HG02943 (cell line): ENCODE measurements around the gene ZNF770.
"Not testable (repeated sequence)": the region's sequence is repeated elsewhere in the genome, so short reads cannot be mapped to it uniquely, and the experiment has no call there.

Source experiments
- ATAC-seq: cut with Tn5 transposase; IDR thresholded peaks from one replicate; pipeline ENCODE4 v1.9.1; 2021; ENCODE audit warnings: mild to moderate bottlenecking, low read depth, moderate library complexity; ENCODE audit not compliant: unreplicated experiment

ZNF770 gene

DNA sequence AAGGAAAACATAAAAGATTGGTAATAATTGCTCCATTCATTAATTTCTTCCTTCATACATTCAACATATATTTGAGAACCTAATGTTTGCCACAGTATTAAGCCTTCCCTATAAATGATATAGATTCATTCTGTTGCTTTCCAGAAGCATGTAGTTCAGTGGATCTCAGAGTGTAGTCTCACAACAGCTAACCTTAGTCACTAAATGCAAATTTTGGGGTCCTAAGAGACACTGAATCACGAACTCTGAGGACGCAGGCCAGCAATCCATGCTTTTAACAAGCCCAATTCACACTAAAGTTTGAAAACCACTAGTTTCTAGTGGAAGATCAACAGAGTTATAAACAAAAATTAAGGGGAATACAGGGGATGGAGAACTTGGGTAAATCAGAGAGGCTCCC is 11.3 kb downstream of the ZNF770 start:
- no peak for ATAC-seq

DNA sequence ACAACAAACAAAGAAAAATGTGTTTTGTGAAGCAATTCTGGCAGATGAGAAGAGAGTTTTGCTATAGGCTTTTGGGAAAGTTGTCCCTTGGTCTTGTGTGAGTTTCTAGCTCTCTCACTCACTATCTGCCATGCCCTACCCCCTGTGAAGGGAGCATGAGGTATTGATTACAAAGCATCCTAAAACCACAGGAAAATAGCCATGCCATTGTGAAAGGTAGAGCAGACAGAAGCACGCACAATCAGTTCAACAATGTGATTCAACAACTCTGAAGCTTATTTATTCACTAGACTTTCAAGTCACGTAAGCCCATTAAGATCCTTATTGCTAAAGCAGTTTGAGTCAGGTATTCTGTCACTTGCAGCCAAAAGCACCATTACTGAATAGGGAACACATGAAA is 12.0 kb downstream of the ZNF770 start:
- no peak for ATAC-seq

DNA sequence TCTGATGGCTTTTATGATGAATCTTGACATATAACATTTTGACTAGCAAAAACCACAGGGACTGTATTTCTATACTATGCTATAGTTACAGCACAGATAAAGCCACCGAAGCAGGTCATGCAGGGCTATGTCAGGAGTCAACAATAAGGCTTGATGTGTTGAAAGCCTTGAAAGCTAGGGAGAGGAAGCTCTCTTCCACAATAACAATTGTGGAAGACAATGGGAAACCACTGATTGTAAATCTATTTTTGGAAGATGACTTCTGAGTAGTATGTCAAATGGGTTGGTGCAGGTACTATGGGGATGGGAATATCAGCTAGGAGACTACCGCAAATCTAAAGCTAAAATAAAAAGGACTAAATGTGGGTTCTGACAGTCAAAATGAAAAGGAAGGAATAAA is 14.6 kb downstream of the ZNF770 start:
- no peak for ATAC-seq

DNA sequence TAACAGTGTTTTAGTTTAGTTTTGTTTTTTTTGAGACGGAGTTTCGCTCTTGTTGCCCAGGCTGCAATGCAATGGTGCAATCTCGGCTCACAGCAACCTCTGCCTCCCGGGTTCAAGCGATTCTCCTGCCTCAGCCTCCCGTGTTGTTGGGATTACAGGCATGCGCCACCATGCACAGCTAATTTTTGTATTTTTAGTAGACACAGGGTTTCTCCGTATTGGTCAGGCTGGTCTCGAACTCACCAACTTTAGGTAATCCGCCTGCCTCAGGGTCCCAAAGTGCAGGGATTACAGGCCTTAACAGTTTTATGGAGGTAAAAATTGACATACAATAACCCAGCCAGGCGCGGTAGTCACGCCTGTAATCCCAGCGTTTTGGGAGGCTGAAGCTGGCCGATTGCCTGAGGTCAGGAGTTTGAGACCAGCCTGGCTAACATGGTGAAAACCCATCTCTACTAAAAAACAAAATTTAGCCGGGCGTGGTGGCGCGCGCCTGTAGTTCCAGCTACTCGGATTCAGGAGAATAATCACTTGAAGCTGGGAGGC is 17.9 kb downstream of the ZNF770 start:
- peak; percentile 7 for ATAC-seq

DNA sequence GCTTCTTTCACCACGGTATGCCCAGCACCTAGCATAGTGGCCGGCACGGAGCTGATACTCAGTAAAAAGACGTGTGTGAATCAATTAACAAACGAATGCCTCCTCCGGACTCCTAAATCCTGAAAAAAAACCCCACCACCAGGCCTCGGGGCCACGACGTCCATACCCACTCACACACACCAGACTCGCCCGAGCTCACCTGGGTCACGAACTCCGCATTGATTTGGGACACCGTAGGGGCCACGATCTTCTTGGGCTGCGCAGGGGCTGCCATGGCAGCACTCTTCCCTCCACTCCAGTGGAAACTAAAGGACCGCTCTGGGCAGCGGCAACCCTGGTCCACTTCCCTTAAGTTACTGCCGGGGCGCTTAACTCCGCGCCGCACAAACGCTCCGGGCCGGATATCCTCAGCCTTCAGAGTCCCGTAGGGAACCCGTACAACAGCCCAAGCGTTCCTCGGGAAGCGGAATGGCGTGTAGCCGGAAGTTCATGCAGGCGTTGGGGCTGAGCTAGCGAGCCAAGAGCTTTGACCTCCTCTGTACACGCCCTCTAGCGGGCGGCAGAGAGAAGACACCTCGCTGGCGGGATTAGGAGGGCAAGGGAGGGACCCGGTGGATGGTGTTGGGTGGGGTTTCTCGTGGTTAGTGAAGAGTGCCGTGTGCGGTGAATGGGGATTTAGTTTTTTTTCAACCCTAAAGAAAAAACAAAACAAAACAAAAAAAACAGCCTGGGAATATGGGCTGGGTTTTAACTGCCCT is 18.6 kb downstream of the ZNF770 start, which contains the start of gene AQR:
Gene AQR, minus strand, starts transcription at position 403 of the 758 bp plus-strand sequence. Its CDS starts 129 bp downstream, at position 274.
- peak; percentile 97 for ATAC-seq

DNA sequence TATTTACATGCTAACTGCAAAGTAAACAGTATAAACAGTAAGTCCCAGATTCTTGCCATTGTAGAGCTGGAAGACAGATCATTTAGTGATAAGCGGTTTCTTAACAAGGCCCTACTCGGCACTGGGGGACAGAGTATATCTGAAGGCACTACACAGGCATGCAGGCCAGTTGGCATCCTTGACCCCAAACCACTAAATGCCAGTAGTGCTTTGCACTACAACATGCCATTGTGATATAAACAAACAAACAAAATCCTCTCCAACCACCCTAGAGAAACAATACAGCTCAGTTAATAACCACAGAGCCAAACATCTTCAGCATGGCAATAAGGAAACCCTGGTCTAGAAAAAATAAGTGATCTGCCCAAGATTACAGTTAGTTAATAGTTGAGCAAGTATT is 23.8 kb downstream of the ZNF770 start:
- ATAC-seq: no peak

DNA sequence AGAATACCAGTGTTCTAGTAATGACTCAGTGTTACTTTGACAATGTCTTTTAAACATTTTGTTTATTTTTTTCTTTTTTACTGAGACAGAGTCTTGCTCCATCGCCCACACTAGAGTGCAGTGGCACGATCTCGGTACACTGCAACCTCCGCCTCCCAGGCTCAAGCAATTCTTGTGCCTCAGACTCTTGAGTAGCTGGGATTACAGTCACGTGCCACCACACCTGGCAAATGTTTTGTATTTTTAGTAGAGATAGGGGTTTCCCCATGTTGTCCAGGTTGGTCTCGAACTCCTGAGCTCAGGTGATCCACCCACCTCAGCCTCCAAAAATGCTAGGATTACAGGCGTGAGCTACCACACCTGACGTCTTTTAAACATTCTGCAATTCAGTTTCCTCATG is 34.2 kb downstream of the ZNF770 start:
- ATAC-seq: no peak

DNA sequence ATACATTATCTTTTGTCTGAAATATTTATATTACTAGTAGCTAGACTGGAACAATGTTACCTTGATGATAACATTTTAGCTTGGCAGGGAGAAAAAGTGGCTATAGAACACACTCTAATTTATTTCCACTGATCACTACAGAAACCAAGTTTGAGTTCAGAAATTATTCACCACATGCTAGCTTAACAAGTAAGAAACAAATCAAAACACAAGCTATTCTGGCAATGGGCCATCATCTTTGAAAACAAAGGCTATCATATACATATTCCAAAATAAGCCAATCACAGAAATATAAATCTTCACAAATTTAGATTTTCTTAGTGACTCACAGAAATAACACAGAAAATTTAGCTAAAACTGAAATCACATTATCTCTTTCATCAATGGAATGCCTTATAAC is 35.6 kb downstream of the ZNF770 start:
- ATAC-seq: no peak

DNA sequence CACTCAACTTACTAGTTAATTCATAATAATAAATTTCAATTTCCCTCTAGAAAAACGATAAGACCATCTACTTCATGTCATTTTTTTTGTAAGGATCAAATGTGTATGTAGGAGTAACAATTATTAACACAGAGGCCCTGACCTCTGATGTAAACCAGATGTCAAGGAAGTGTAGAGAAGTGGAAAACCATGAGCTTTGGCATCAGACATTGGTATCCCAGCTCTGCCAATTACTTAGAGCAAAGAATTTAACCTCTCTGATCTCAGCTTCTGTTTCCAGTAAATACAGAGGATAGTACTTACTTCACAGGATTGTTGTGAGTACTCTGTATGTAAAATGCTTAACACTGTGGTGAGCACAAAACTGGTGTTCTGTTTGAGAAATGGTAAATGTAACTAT is 36.1 kb downstream of the ZNF770 start:
- ATAC-seq: no peak

DNA sequence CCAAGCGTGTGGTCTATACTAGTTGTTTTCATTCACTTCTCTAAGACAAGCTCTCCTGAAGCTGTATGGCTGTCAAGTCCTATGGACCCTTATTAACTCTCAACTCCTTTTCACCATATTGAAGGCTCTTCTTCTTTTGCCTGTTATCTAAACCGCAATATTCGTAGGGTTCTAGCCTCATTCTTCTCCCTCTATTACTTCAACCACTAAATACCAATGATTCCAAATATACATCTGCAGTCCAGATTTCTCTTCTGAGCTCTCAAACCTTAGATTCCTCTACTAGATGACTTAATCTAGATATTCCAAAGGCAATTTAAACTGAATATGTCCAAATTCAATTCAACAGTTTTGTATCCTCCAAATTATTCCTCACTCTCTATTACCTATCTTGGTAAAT is 43.2 kb downstream of the ZNF770 start:
- ATAC-seq: no peak

DNA sequence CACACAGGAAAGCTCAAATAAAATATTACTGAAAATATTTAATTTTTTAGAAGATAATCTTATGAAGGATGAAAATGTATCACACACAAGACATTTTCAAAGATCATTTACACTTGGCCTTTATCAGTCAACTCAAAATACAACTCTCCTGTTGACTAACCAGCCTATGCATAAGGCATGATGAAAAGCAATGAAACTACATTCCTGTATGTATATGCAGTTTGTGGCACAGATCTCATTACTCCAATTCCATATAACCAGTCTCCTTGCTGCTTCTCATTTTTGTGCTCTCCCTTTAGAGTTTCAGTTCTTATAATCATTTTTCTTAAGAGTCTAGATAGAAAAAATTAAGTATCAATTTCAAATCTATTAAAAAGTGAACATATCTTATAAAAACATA is 44.4 kb downstream of the ZNF770 start:
- ATAC-seq: no peak

DNA sequence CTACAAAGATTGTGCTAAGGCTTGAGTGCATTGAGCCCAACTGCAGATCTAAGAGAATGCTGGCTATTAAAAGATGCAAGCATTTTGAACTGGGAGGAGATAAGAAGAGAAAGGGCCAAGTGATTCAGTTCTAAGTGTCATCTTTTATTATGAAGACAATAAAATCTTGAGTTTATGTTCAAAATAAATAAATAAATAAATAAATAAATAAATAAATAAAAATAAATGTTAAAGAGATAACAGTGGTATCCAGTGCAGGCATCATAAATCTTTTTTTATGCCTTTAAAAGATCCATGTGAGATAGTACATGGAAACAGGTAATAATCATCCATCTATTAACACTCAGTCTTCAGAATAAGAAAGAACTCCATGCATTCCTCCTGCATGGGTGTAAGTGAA is 44.8 kb downstream of the ZNF770 start:
- not testable (repeated sequence) for ATAC-seq

DNA sequence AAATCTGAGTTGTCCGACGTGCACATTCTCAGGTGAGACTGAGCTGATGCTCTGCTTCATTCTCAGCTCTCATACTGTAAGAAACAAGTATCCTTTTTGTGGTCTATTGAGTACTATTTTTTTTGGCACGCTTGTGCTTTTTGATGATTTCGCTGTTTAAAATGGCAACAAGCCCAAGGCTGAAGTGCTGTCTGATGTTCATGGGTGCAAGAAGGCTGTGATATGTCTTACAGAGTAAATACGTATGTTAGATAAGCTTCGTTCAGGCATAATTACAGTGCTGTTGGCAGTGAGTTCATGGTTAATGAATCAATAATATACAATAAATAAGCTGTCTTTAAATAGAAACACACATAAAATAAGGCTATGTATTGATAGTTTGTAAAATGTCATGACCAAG is 45.7 kb downstream of the ZNF770 start:
- ATAC-seq: no peak

DNA sequence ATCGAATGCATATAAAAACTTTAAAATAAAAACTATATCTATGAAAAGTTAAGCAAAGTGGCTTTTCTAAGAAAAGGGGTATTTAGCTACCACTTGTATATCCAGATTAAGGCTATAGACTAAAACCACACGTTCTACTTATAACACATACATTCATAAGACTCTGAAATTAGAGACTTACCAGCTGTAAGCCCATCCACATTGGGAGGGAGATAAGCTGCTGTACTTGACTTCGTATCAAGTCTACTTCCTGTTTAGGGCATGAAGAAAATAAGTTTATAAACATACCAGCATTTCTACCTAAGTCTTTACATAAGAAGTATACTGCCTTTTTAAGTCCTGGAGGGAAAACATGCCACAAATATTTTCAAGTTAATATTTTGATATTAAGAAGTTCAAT is 46.3 kb downstream of the ZNF770 start:
- no peak for ATAC-seq

DNA sequence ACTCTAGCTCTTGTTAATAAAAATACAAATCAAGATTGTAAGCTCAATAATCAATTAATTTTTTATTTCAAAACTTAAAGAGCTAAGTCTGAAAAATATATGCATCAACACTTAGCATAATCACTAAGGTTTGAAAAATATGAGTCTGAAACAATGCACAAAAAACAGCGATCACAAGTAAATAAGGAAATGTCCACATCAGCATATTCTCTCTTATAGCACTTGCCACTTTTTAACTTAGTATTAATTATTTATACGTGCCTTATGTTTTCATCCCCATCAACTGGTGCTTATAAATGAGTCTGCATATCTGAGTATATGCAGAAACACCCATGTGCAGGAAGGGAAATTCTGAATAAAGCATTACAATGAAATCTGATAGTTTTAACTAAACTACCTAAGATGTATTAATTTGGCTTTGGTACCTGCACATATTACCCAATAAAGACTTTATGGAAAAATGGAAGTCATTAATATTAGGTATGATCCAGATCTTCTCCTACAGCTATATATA is 46.8 kb downstream of the ZNF770 start:
- ATAC-seq: no peak

DNA sequence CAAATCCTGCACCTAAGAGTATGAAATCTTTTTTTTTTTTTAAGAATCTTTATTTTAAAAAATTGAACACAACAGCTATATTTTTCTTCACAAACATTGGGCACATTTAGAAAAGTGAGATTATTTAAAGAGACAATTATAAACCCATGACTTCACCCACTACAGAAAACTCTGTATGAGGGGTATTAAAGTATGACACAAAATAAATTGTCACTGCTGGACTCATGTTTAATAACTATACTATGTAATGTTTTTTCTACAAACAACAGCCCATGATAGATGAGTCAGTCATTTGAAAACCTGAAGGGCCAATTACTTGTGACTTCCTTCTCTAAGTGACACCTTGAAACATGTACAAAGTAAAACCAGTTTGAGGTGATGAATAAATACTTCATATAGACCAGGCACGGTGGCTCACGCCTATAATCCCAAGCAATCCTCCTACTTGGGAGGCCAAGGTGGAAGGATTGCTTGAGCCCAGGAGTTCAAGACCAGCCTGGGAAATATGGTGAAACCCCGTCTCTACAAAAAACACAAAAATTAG is 54.6 kb downstream of the ZNF770 start:
- no peak for ATAC-seq

DNA sequence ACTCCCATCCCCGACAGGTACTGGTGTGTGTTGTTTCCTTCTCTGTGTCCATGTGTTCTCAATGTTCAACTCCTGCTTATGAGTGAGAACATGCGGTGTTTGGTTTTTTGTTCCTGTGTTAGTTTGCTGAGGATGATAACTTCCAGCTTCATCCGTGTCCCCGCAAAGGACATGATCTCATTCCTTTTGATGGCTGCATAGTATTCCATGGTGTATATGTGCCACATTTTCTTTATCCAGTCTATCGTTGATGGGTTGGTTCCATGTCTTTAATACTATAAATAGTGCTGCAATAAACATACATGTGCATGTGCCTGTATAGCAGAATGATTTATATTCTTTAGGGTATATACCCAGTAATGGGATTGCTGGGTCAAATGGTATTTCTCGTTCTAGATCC is 59.7 kb downstream of the ZNF770 start:
- ATAC-seq: not testable (repeated sequence)
